Colon (tissue), 2 donors: ENCODE results near the gene MRGPRG.
"Not testable (repeated sequence)": the region's sequence is repeated elsewhere in the genome, so short reads cannot be mapped to it uniquely, and the experiment has no call there.

ENCODE experiments used
- FAIRE-seq: peaks from 2 replicates; lab custom pipeline; 2012; peaks lifted over from hg19 to GRCh38; lab: Jason Lieb, UNC
- donor health status: control.
- donor health status: control.

The MRGPRG gene

GRCh38 chr11:3176487-3176886 is 42.1 kb downstream of the MRGPRG start:
- no peak for FAIRE-seq

GRCh38 chr11:3175194-3175593 is 43.4 kb downstream of the MRGPRG start:
- FAIRE-seq, result no peak

- FAIRE-seq, result no peak
Observed at GRCh38 chr11:3174387-3174786, 44.2 kb downstream of the MRGPRG start.

GRCh38 chr11:3173795-3174194 is 44.8 kb downstream of the MRGPRG start:
- FAIRE-seq, result no peak

GRCh38 chr11:3171931-3172560 is 46.6 kb downstream of the MRGPRG start:
- FAIRE-seq, result no peak

GRCh38 chr11:3170756-3171650 is 47.6 kb downstream of the MRGPRG start:
- no peak for FAIRE-seq

GRCh38 chr11:3170044-3170755 is 48.4 kb downstream of the MRGPRG start:
- FAIRE-seq, result no peak

GRCh38 chr11:3169255-3170043 is 49.2 kb downstream of the MRGPRG start:
- no peak for FAIRE-seq

GRCh38 chr11:3168742-3169254 is 49.8 kb downstream of the MRGPRG start:
- FAIRE-seq, result not testable (repeated sequence)
